Bone marrow (tissue), 2 donors: ENCODE results near the gene ZFY.
"Not testable (repeated sequence)": the region's sequence is repeated elsewhere in the genome, so short reads cannot be mapped to it uniquely, and the experiment has no call there.

Experiments
- DNase-seq, 2 donors: peaks; one replicate each; lab custom pipeline; 2025; lab: John Stamatoyannopoulos, UW

Gene ZFY

DNA sequence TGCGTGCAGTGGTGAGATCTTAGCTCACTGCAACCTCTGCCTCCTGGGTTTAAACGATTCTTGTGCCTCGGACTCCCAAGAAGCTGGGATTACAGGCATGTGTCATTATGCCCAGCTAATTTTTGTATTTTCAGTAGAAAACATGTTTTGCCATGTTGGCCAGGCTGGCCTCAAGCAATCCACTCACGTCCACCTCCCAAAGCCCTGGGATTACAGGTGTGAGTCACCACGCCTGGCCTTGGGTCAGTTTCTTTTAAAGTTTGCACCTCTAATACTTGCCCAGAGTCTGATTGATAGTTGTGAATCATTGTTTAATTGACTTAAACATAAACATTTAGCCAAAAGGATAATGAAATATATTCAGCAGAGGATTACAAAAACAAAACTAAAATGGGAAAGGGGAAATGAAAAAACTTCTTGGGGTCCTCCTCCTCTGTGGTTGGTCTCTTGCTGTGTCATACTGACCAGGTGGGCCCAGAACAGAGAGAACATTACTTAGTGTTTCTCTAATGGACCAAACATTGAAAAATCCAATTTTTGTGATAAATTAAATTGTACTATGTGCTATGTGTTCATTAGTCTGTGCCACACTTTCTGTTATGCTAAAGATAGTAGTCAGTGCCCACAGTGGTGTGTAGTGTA, 38.0 kb downstream of the ZFY start:
- DNase-seq = no peak

GRCh38 chrY:2979283-2979682, 44.1 kb downstream of the ZFY start:
- DNase-seq = no peak

- DNase-seq = no peak
Measured at GRCh38 chrY:2984491-2984890, 49.3 kb downstream of the ZFY start.

DNA sequence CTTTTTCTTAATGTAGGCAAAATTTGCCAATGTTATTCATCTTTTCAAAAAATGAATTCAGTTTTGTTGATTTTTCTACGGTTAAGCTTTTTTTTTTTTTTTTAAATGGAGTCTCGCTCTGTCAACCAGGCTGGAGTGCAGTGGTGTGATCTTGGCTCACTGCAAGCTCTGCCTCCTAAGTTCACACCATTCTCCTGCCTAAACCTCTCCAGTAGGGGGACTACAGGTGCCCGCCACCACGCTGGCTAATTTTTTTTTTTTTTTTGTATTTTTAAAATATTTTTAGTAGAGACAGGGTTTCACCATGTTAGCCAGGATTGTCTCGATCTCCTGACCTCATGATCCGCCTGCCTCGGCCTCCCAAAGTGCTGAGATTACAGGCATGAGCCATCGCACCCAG, 52.0 kb downstream of the ZFY start:
- not testable (repeated sequence) for DNase-seq

DNA sequence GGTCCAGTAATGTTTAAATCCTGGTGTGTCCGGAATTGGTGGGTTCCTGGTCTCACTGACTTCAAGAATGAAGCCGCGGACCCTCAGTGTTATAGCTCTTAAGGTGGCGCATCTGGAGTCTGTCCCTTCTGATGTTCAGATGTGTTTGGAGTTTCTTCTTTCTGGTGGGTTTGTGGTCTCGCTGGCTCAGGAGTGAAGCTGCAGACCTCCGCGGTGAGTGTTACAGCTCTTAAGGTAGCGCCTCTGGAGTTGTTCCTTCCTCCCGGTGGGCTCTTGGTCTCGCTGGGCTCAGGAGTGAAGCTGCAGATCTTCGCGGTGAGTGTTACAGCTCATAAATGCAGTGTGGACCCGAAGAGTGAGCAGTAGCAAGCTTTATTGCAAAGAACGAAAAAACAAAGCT, 62.2 kb downstream of the ZFY start:
- not testable (repeated sequence) for DNase-seq

GRCh38 chrY:3002190-3002589, 67.0 kb downstream of the ZFY start:
- DNase-seq = peak in 1 of 2 donors; percentile 0

DNA sequence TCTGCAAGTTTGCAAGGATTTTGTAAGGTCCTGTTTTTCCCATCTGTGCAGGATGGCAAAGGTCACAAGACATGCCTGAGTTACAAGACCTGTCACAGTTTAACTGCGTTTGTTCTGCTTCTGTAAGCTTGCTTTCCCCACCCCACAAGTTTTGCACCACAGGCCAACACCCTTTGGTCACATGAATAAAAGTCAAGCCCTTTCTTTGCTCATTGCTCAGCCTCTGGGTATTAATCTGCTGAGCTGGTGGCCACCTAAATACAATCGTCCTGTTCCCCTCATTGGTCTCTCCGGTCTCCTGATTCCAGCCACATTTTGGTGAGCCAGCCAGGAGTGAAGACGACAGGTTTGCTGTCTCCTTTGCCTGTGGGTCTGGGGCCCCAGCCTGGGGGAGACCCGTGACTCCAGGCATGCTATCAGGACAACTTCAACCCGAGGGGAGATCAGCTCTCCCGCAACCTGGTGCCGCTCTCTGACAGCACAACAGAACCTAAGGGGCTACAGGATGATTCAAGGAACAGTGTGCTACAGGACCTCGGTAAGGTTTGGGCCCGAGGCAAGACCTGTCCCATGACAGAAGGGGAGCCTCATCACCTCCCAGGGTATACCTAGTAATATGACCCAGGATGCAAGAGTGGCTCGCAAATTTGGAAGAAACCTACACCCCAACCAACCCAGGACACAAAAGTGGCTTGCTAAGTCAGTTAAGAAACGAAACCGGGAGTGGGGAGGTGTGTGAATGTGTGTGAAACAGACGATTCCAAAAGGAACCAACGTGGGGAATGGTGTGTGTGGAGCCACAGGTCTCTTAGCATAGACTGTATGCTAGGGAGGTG, 67.7 kb downstream of the ZFY start:
- peak in 1 of 2 donors; percentile 1 for DNase-seq

DNA sequence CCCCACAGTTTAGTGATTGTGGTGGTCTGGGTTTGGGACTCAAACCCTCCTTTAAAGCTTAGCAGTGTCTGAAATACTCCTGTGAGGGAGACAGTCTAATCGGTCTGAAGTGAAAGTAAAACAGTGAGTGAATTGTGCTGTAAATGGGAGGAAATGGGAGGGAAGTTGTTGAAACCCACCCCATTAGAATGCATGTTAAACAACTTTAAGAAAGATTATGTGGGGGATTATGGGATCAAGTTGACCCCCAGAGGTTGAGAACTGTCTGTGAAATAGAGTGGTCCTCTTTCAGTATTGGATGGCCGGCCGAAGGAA, 68.3 kb downstream of the ZFY start:
- DNase-seq = peak in 1 of 2 donors; percentile 28

DNA sequence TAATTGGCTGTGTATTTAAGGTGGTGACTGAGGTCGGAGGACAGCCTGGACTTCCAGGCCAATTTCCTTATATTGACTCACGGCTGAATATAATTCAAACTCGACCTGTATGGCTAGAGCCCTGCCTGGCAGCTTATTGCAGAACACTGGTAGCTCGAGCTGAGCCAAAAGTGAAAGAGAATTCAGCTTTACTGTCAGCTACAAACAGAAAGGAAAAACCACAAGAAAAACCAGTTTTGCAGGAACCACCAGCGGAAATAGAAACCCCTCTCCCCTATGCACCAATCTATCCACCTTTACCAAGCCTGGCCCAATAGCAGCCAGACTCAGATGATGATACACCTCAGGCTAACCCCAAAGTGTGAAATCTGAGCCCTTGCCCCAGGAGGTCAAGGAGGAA, 68.7 kb downstream of the ZFY start:
- peak in 1 of 2 donors; percentile 28 for DNase-seq

GRCh38 chrY:3006031-3006430, 70.8 kb downstream of the ZFY start:
- DNase-seq = peak in 1 of 2 donors; percentile 48

GRCh38 chrY:3007967-3008366, 72.8 kb downstream of the ZFY start:
- no peak for DNase-seq

- DNase-seq = no peak
Measured at GRCh38 chrY:3012226-3012625, 77.0 kb downstream of the ZFY start.

DNA sequence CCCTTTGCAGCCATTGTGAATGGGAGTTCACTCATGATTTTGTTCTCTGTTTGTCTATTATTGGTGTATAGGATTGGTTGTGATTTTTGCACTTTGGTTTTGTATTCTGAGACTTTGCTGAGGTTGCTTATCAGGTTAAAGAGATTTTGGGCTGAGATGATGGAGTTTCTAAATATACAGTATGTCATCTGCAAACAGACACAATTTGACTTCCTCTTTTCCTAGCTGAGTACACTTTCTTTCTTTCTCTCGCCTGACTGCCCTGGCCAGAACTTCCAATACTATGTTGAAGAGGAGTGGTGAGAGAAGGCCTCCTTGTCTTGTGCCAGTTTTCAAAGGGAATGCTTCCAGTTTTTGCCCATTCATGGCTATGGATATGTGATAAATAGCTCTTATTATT, 81.4 kb downstream of the ZFY start:
- DNase-seq = peak in 1 of 2 donors; percentile 48

DNA sequence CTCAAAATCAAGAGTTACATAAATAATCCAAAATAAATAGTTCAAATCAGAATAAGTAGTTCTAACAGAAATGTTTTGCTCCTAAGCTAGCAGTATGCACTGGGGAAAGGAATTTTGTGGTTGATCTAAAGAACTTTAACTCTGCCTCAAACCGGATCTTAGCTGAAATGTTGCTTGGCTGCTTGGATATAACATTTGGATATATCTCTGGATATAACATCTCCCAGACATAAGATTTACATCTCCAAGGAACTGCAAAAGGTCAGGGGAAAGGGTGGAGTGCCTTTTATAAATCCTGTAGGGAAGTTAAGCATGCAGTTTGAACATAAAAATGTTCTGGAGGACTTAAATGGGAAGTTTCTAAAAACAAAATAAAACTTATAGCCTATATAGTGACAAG, 83.4 kb downstream of the ZFY start:
- no peak for DNase-seq

DNA sequence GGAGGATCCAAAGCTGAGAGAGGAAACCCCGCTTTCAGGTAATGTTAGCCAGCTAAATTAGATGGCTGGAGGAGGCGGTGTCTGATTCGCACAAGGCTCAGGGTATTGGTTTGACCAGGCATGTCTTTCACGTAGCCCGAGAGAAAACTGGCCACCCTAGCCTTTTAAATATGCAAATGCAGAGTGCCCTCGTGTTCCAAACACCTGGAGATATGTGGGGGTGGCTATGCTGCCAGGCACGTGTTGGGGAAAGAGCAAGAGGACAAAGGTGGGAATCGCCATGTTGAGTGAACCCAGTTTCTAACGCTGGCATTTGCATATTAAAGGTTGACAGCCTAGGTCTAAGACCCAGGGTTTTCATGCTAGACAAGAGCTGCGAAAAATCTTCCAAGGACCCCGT, 84.4 kb downstream of the ZFY start:
- DNase-seq = no peak

- no peak for DNase-seq
Measured at GRCh38 chrY:3021176-3021575, 86.0 kb downstream of the ZFY start.

DNA sequence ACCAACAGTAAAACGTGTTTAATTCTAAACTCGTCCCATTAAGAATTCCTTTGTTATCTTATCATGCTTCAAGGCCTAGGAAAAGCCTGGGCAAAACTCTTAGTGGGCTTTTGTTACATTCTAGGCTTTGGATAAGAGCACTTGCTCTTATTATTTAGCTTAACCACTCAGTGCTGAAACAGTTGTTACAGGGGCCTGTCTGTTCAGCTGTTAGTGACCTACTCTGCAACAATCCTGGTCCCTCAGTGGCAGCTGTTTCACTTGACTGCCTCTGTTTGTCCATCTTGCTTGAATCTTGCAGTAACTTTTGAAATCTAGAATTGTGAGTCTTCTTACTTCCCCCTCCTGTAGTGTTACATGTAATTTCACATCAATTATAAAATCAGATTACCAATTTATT, 88.4 kb downstream of the ZFY start:
- DNase-seq = no peak

DNA sequence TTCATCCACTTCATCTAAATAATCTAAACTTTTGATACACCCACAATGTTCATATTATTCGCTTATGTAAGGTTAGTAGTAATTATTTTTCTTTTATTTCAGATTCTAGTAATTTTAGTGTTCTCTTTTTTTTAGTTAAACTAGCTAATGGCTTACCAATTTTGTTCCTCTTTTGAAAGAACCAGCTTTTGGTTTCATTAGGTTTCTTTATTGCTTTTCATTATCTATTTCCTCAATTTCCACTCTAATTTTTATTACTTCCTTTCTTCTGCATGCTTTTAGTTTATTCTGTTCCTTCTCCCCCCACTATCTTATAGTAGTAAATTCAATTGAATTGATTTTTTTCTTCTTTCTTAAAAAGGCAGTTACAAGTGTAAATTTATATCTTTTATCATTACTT, 90.2 kb downstream of the ZFY start:
- no peak for DNase-seq
